GM23338 (cell line): ENCODE results near the gene KDM7A. TPM values are rescaled to one million over a fixed set of nuclear protein-coding genes. Genes with fewer than 3 reads are reported as not detected.

Experiments used
- ATAC-seq: fragments of 200-7000 bp; cut with Tn5 transposase; 3 replicates; pipeline ENCODE4 v1.9.1; 2020
- DNase-seq: peaks from one replicate; pipeline ENCODE4 v3.0.0-alpha.2; 2015; ENCODE audit warnings: low spot score
- H2AFZ ChIP-seq: fragments of 200-600 bp; sonication (generic); 2 replicates; pipeline ENCODE4 v1.8.0; 2016; ENCODE audit warnings: antibody characterized with exemption, mild to moderate bottlenecking, moderate library complexity
- H3F3A ChIP-seq: fragments of 200-600 bp; sonication (generic); replicated peaks from 2 replicates; pipeline ENCODE4 v1.8.0; 2017; ENCODE audit warnings: antibody characterized with exemption, mixed run types, low read depth
- H3K27ac ChIP-seq: fragments of 200-600 bp; sonication (generic); 2 replicates; pipeline ENCODE4 v1.6.1; 2016; ENCODE audit warnings: low read depth
- H3K27me3 ChIP-seq: fragments of 200-600 bp; sonication (generic); 2 replicates; pipeline ENCODE4 v1.8.0; 2016; ENCODE audit warnings: mild to moderate bottlenecking, mixed run types, moderate library complexity; ENCODE audit not compliant: insufficient read depth
- H3K36me3 ChIP-seq: fragments of 200-600 bp; sonication (generic); 2 replicates; pipeline ENCODE4 v1.8.0; 2016; ENCODE audit warnings: mild to moderate bottlenecking; ENCODE audit not compliant: insufficient read depth
- H3K4me1 ChIP-seq: fragments of 200-600 bp; sonication (generic); 2 replicates; pipeline ENCODE4 v1.8.0; 2016; ENCODE audit warnings: mild to moderate bottlenecking, moderate library complexity; ENCODE audit not compliant: insufficient read depth
- H3K4me2 ChIP-seq: fragments of 200-600 bp; sonication (generic); 2 replicates; pipeline ENCODE4 v1.7.1; 2017; ENCODE audit warnings: mixed run types
- H3K4me3 ChIP-seq: fragments of 200-600 bp; sonication (generic); 2 replicates; pipeline ENCODE4 v1.6.1; 2016; ENCODE audit warnings: mixed run types
- H3K79me2 ChIP-seq: fragments of 200-600 bp; sonication (generic); replicated peaks from 2 replicates; pipeline ENCODE4 v1.8.0; 2017; ENCODE audit warnings: mild to moderate bottlenecking; ENCODE audit not compliant: insufficient read depth
- H3K9me2 ChIP-seq: fragments of 200-600 bp; sonication (generic); 2 replicates; pipeline ENCODE4 v1.8.0; 2017; ENCODE audit not compliant: insufficient read depth
- H4K20me1 ChIP-seq: fragments of 200-600 bp; sonication (generic); replicated peaks from 2 replicates; pipeline ENCODE4 v1.8.0; 2017; ENCODE audit warnings: mild to moderate bottlenecking; ENCODE audit not compliant: insufficient read depth
- H3K27ac Mint-ChIP-seq: 2 replicates; pipeline ENCODE4 v1.8.0; 2020; ENCODE audit warnings: inconsistent platforms, mild to moderate bottlenecking, moderate library complexity, mixed read lengths
- H3K27me3 Mint-ChIP-seq: 3 replicates; pipeline ENCODE4 v1.8.0; 2022; ENCODE audit warnings: low read depth, mild to moderate bottlenecking, moderate library complexity, mixed read lengths, inconsistent platforms; ENCODE audit not compliant: insufficient read depth, poor library complexity
- H3K36me3 Mint-ChIP-seq: 3 replicates; pipeline ENCODE4 v1.8.0; 2021; ENCODE audit warnings: low read depth, mild to moderate bottlenecking, inconsistent platforms, moderate library complexity, mixed read lengths
- H3K4me1 Mint-ChIP-seq: 3 replicates; pipeline ENCODE4 v1.8.0; 2020; ENCODE audit warnings: mild to moderate bottlenecking, inconsistent platforms, mixed read lengths
- H3K4me3 Mint-ChIP-seq: 3 replicates; pipeline ENCODE4 v1.8.0; 2021; ENCODE audit warnings: moderate library complexity, mild to moderate bottlenecking, inconsistent platforms, mixed read lengths
- H3K9me3 Mint-ChIP-seq: 3 replicates; pipeline ENCODE4 v1.8.0; 2020; ENCODE audit warnings: moderate library complexity, mild to moderate bottlenecking, inconsistent platforms, mixed read lengths
- CREB1 ChIP-seq: fragments of 250-450 bp; sonication (Bioruptor Pico); IDR thresholded peaks from 2 replicates; pipeline ENCODE4 v1.5.0; 2020; ENCODE audit warnings: low read depth, mild to moderate bottlenecking, moderate library complexity
- CTCF ChIP-seq, 2 experiments: fragments of 200-600 bp in 1 of 2; sonication (generic) in 1 of 2; conservative IDR thresholded peaks; 2 replicates each; pipeline versions ENCODE4 v1.5.1 to v1.6.1; 2016 to 2017; ENCODE audit warnings: antibody characterized with exemption in 2 of 2, low read depth in 2 of 2, mild to moderate bottlenecking in 2 of 2, moderate library complexity in 1 of 2
- EZH2 ChIP-seq: fragments of 200-600 bp; sonication (generic); IDR thresholded peaks from one replicate; pipeline ENCODE4 v1.8.0; 2017; ENCODE audit warnings: antibody characterized with exemption, mild to moderate bottlenecking, low read depth; ENCODE audit not compliant: unreplicated experiment
- EZH2phosphoT487 ChIP-seq: fragments of 200-600 bp; sonication (generic); IDR thresholded peaks from one replicate; pipeline ENCODE4 v1.8.1; 2018; ENCODE audit warnings: antibody characterized with exemption; ENCODE audit not compliant: unreplicated experiment
- JUNB ChIP-seq: IDR thresholded peaks from one replicate; pipeline ENCODE4 v1.6.1; 2016; ENCODE audit warnings: antibody characterized with exemption; ENCODE audit not compliant: unreplicated experiment
- NANOG ChIP-seq: IDR thresholded peaks from 2 replicates; pipeline ENCODE4 v1.6.1; 2016; ENCODE audit warnings: antibody characterized with exemption, borderline replicate concordance
- POLR2AphosphoS5 ChIP-seq: IDR thresholded peaks from 2 replicates; pipeline ENCODE4 v1.6.1; 2016; ENCODE audit warnings: antibody characterized with exemption, low read depth
- REST ChIP-seq: IDR thresholded peaks from one replicate; pipeline ENCODE4 v1.6.1; 2018; ENCODE audit warnings: antibody characterized with exemption; ENCODE audit not compliant: unreplicated experiment
- STAT1 ChIP-seq: IDR thresholded peaks from one replicate; pipeline ENCODE4 v1.6.1; 2016; ENCODE audit warnings: antibody characterized with exemption; ENCODE audit not compliant: unreplicated experiment
- ZNF114 ChIP-seq: fragments of 250-450 bp; sonication (Bioruptor Pico); IDR thresholded peaks from 2 replicates; pipeline ENCODE4 v1.5.0; 2020; ENCODE audit warnings: mild to moderate bottlenecking, moderate library complexity
- ZNF331 ChIP-seq: fragments of 250-450 bp; sonication (Bioruptor Pico); IDR thresholded peaks from 2 replicates; pipeline ENCODE4 v1.5.0; 2020; ENCODE audit warnings: low read depth, mild to moderate bottlenecking, moderate library complexity
- polyA plus RNA-seq: library from polyadenylated mRNA; unstranded; fragments of >200 nt; fragmentation: Nextera tagmentation; extraction: Ambion mirVana; gene quantifications from 2 replicates; pipeline ENCODE4 v1.2.1, GENCODE V29; 2016
- total RNA-seq: library from RNA; depleted of rRNA; stranded (reverse); fragments of >200 nt; shearing (Covaris generic); gene quantifications from 2 replicates; pipeline ENCODE4 v1.2.3, GENCODE V29; 2014
- TF ChIP-seq, protein P1 (sequence below): IDR thresholded peaks from 2 replicates; pipeline ENCODE4 v1.6.1; 2016; ENCODE audit warnings: antibody characterized with exemption

Gene KDM7A
- total and polyA plus RNA-seq, 2 experiments from 2014 or later: 2.3 to 10.8 TPM

DNA sequence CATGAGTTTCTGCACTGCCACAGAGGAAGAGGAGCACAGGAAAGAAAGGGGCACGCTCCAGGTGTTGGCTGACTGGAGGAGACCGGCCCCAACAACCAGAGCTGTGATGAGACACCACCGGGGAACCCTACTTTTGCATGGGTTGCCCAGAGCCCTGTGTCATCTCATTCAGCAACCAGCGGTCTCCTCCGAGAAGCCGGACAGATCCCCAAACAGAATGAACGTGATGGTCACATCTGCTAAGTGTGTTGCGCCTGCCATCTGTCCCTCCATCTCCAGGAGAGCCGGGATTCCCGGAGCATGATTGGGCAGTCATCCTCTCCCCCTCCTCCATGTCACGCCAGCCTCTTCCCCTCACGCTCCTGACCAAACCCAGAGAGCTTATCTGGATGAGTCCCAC, 136.9 kb downstream of the KDM7A start:
- peaks cover 11% of the 10 kb centered on the region; the same call in 2 of the 3 replicates for H3K36me3 Mint-ChIP-seq
- no peak overlapping the region for H2AFZ ChIP-seq
- H3K9me3 Mint-ChIP-seq: no peaks in the 10 kb centered on the region
- H3K27ac Mint-ChIP-seq: no peak overlapping the region
- H3K4me3 ChIP-seq: no peak overlapping the region
- no peaks in the 10 kb centered on the region for H3K27me3 ChIP-seq
- H3K27ac ChIP-seq: no peak overlapping the region
- H3K36me3 ChIP-seq: no peaks in the 10 kb centered on the region
- no peaks in the 10 kb centered on the region for H3K27me3 Mint-ChIP-seq
- H3K4me1 ChIP-seq: no peaks in the 10 kb centered on the region
- no peaks in the 10 kb centered on the region for H3F3A ChIP-seq
- TF ChIP-seq EZH2: no peak
- H3K4me1 Mint-ChIP-seq: no peaks in the 10 kb centered on the region
- ATAC-seq (no peak), DNase-seq (no peak)
- H3K4me2 ChIP-seq: no peak overlapping the region
- no peaks in the 10 kb centered on the region for H4K20me1 ChIP-seq
- no peaks in the 10 kb centered on the region for H3K9me2 ChIP-seq
- no peaks in the 10 kb centered on the region for H3K79me2 ChIP-seq
- no peak overlapping the region for H3K4me3 Mint-ChIP-seq

DNA sequence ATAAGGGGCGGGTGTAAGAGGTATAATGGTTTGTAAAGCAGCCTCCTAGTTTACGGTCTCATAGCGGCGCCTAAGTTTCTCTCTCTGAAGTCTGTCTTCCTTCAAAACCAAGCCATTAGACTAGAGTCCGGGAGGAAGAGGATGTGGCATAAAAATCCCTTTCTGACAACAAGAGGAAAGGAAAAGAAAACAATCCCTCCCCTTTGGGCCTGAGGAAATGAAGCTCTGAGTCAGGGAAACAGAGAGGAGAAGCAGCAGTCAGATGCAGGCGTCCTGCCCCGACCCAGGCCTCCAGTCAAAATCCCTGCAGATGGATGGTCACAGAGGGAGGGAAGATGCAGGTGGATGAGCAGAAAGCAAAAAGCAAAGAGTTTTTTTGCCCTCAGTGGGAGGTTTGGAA, 137.7 kb downstream of the KDM7A start:
- Histone ChIP-seq H3K4me3 (no peak overlapping the region), H2AFZ (no peak overlapping the region), H4K20me1 (no peaks in the 10 kb centered on the region), H3K79me2 (no peaks in the 10 kb centered on the region), H3K36me3 (no peaks in the 10 kb centered on the region), H3K4me1 (no peaks in the 10 kb centered on the region), H3K4me2 (no peak overlapping the region), H3K9me2 (no peaks in the 10 kb centered on the region), H3F3A (no peaks in the 10 kb centered on the region), H3K27ac (no peak overlapping the region), H3K27me3 (no peaks in the 10 kb centered on the region)
- Mint-ChIP-seq H3K4me1 (no peaks in the 10 kb centered on the region), H3K27ac (no peak overlapping the region), H3K36me3 (peaks cover 11% of the 10 kb centered on the region; the same call in 2 of the 3 replicates), H3K4me3 (no peak overlapping the region), H3K27me3 (no peaks in the 10 kb centered on the region), H3K9me3 (no peaks in the 10 kb centered on the region)
- ATAC-seq (no peak), DNase-seq (no peak)
- TF ChIP-seq STAT1: no peak
- TF ChIP-seq NANOG: no peak
- TF ChIP-seq ZNF331 (CRISPR knock-in tag): no peak
- no peak for TF ChIP-seq REST
- TF ChIP-seq, protein P1, sequence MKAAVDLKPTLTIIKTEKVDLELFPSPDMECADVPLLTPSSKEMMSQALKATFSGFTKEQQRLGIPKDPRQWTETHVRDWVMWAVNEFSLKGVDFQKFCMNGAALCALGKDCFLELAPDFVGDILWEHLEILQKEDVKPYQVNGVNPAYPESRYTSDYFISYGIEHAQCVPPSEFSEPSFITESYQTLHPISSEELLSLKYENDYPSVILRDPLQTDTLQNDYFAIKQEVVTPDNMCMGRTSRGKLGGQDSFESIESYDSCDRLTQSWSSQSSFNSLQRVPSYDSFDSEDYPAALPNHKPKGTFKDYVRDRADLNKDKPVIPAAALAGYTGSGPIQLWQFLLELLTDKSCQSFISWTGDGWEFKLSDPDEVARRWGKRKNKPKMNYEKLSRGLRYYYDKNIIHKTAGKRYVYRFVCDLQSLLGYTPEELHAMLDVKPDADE: no peak
- TF ChIP-seq EZH2: no peak
- TF ChIP-seq JUNB: no peak
- TF ChIP-seq ZNF114 (CRISPR knock-in tag): no peak
- no peak for TF ChIP-seq CTCF (conservative IDR thresholded peaks at IDR 0.05; ENCODE audit: low read depth in 2 of 2)
- TF ChIP-seq POLR2AphosphoS5: no peak
- TF ChIP-seq CREB1 (CRISPR knock-in tag): no peak
- no peak for TF ChIP-seq EZH2phosphoT487
